IgD-negative memory B cell (primary cell): Measurements from ENCODE around the gene SLC25A21. TPM values are rescaled to one million over a fixed set of nuclear protein-coding genes. Genes with fewer than 3 reads are reported as not detected.
"Not testable (repeated sequence)": the region's sequence is repeated elsewhere in the genome, so short reads cannot be mapped to it uniquely, and the experiment has no call there.

Source experiments
- H3K27ac Mint-ChIP-seq, 3 donors: one replicate each; pipeline ENCODE4 v1.8.0; 2020 to 2022; ENCODE audit warnings: mild to moderate bottlenecking in 3 of 3, mixed read lengths in 3 of 3, moderate library complexity in 1 of 3
- H3K27me3 Mint-ChIP-seq: one replicate; pipeline ENCODE4 v1.8.0; 2021; ENCODE audit warnings: mixed read lengths
- H3K36me3 Mint-ChIP-seq: one replicate; pipeline ENCODE4 v1.8.0; 2020; ENCODE audit warnings: mild to moderate bottlenecking, mixed read lengths
- H3K4me1 Mint-ChIP-seq, 3 donors: one replicate each; pipeline ENCODE4 v1.8.0; 2020 to 2022; ENCODE audit warnings: mixed read lengths in 3 of 3, mild to moderate bottlenecking in 1 of 3
- H3K4me3 Mint-ChIP-seq, 4 donors: one replicate each; pipeline ENCODE4 v1.8.0; 2020 to 2022; ENCODE audit warnings: mild to moderate bottlenecking in 4 of 4, mixed read lengths in 4 of 4, moderate library complexity in 3 of 4
- H3K9me3 Mint-ChIP-seq, 3 donors: one replicate each; pipeline ENCODE4 v1.8.0; 2020 to 2021; ENCODE audit warnings: mixed read lengths in 3 of 3, mild to moderate bottlenecking in 1 of 3
- polyA plus RNA-seq: library from polyadenylated mRNA; unstranded; fragments of 300-500 nt; fragmentation: Illumina TruSeq; gene quantifications from one replicate; pipeline ENCODE4 v1.2.3, GENCODE V29; 2021

The SLC25A21 gene
- polyA plus RNA-seq: not detected

- peaks cover 2% of the 10 kb centered on the region for H3K27me3 Mint-ChIP-seq
- peaks cover 2 to 5% (median 3%) of the 10 kb centered on the region in 3 donors for H3K9me3 Mint-ChIP-seq
- H3K27ac Mint-ChIP-seq: no peak within 1 kb of the TSS
- no peaks in the 10 kb centered on the region for H3K36me3 Mint-ChIP-seq
- no peak within 1 kb of the TSS for H3K4me3 Mint-ChIP-seq
- H3K4me1 Mint-ChIP-seq: peaks cover 0 to 1% (median 0%) of the 10 kb centered on the region in 3 donors
Observed at GRCh38 chr14:37172024-37172869, at the start of gene SLC25A21. TSS of gene SLC25A21 (minus strand) at chr14:37172606.

GRCh38 chr14:37221073-37221472 is 48.7 kb upstream of the SLC25A21 start:
- Mint-ChIP-seq H3K27ac (no peak overlapping the region), H3K36me3 (no peaks in the 10 kb centered on the region), H3K4me3 (no peak overlapping the region), H3K9me3 (peaks cover 5 to 6% (median 5%) of the 10 kb centered on the region in 3 donors), H3K4me1 (no peaks in the 10 kb centered on the region), H3K27me3 (no peaks in the 10 kb centered on the region)

- Mint-ChIP-seq H3K4me3 (no peak overlapping the region), H3K27me3 (no peaks in the 10 kb centered on the region), H3K9me3 (peaks cover 6 to 14% (median 13%) of the 10 kb centered on the region in 3 donors), H3K4me1 (peaks cover 0 to 2% (median 0%) of the 10 kb centered on the region in 3 donors), H3K27ac (no peak overlapping the region), H3K36me3 (no peaks in the 10 kb centered on the region)
Observed at GRCh38 chr14:37215345-37215744, 42.9 kb upstream of the SLC25A21 start.

GRCh38 chr14:37213016-37213415 is 40.6 kb upstream of the SLC25A21 start:
- Mint-ChIP-seq H3K27ac (no peak overlapping the region), H3K36me3 (no peaks in the 10 kb centered on the region), H3K9me3 (peaks cover 6 to 15% (median 13%) of the 10 kb centered on the region in 3 donors), H3K4me1 (peaks cover 0 to 2% (median 0%) of the 10 kb centered on the region in 3 donors), H3K4me3 (no peak overlapping the region), H3K27me3 (no peaks in the 10 kb centered on the region)

DNA sequence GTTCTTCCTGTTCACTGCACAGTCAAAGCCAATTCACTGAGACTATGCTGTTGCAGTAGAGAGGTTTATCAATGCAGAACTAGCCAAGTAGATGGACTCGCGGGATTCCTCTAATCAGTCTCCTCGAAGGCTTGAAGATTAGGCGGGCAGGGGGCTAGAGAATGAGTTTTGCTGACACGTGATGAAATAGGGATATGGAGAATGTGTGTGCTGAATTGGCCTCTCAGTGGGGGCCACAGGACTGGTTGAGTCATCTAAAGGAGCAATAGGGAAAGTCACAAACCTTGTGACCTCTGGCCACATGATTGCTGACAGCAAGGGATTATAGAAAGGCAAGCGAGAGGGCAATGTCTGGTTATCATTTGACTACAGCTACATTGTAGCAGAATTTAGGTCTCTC is 38.0 kb upstream of the SLC25A21 start:
- Mint-ChIP-seq H3K4me3 (no peak overlapping the region), H3K4me1 (peaks cover 0 to 2% (median 0%) of the 10 kb centered on the region in 3 donors), H3K27me3 (no peaks in the 10 kb centered on the region), H3K27ac (no peak overlapping the region), H3K9me3 (peaks cover 10 to 22% (median 18%) of the 10 kb centered on the region in 3 donors), H3K36me3 (no peaks in the 10 kb centered on the region)

- H3K4me1 Mint-ChIP-seq, H3K27me3 Mint-ChIP-seq, H3K27ac Mint-ChIP-seq, H3K36me3 Mint-ChIP-seq, H3K4me3 Mint-ChIP-seq: not testable (repeated sequence)
- peaks cover 14 to 18% (median 16%) of the 10 kb centered on the region in 3 donors for H3K9me3 Mint-ChIP-seq
Observed at GRCh38 chr14:37209617-37210016, 37.2 kb upstream of the SLC25A21 start.

- peaks cover 5 to 15% (median 12%) of the 10 kb centered on the region in 3 donors for H3K9me3 Mint-ChIP-seq
- H3K27ac Mint-ChIP-seq, H3K4me1 Mint-ChIP-seq, H3K4me3 Mint-ChIP-seq, H3K36me3 Mint-ChIP-seq, H3K27me3 Mint-ChIP-seq: not testable (repeated sequence)
Observed at GRCh38 chr14:37205623-37206605, 33.5 kb upstream of the SLC25A21 start.

DNA sequence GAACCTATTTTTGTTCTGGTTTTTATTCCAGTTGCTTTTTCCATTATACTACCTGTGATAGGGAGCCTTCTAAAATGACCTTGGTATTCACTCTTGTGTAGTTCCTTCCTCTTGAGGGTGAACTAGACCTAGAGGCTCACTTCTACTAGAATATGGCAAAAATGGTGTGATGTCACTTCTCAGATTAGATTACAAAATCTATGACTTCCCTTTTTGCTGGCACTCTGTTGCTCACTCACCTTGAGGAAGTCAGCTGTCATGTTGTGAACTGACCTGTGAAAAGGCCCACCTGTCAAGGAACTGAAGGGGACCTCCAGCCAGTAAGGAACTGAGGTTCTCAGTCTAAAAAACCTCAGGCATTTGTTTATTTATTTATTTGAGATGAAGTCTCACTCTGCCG is 31.0 kb upstream of the SLC25A21 start:
- Mint-ChIP-seq H3K4me3 (no peak overlapping the region), H3K36me3 (no peaks in the 10 kb centered on the region), H3K4me1 (no peaks in the 10 kb centered on the region), H3K27me3 (no peaks in the 10 kb centered on the region), H3K27ac (no peak overlapping the region), H3K9me3 (peaks cover 3 to 15% (median 12%) of the 10 kb centered on the region in 3 donors)

DNA sequence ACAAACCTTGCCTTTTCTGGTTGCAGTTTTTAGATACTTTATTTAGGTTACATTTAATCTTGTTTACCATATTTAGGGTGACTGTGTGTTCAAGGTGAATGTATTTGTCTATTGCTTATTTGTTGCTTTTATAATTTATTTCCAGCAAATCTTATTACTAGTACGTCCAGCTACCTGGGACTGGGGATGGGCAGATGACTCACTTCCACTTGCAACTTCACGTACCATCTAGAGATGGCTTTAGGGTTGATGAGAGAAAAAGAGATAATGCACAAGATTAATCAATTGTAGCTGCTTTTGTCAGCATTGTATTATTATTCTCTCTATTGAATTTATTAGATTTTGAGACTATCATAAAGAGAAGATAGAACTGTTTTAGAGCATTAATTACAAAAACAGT is 30.4 kb upstream of the SLC25A21 start:
- Mint-ChIP-seq H3K9me3 (peaks cover 3 to 15% (median 12%) of the 10 kb centered on the region in 3 donors), H3K4me1 (no peaks in the 10 kb centered on the region), H3K36me3 (no peaks in the 10 kb centered on the region), H3K27me3 (no peaks in the 10 kb centered on the region), H3K27ac (peak overlapping the region in 1 of 3 donors; percentile 69), H3K4me3 (no peak overlapping the region)

- no peaks in the 10 kb centered on the region for H3K36me3 Mint-ChIP-seq
- H3K4me3 Mint-ChIP-seq: no peak overlapping the region
- peaks cover 6 to 15% (median 14%) of the 10 kb centered on the region in 3 donors for H3K9me3 Mint-ChIP-seq
- no peak overlapping the region for H3K27ac Mint-ChIP-seq
- no peaks in the 10 kb centered on the region for H3K4me1 Mint-ChIP-seq
- no peaks in the 10 kb centered on the region for H3K27me3 Mint-ChIP-seq
Observed at GRCh38 chr14:37202265-37202664, 29.9 kb upstream of the SLC25A21 start.

DNA sequence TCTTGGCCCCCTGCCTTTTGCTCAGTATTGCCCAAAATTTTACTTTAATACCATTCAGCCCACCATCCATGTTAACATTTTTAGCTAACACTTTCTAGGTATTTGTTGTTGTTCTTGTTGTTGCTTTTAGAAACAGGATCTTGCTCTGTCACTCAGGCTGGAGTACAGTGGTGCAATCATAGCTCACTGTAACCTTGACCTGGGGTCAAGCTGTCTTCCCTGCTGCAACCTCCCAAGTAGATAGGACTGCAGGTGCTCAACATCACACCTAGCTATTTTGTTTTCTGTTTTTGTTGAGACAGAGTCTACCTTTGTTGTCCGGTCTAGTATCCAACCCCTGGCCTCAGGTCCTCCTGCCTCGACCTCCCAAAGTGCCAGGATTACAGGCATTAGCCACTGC is 29.3 kb upstream of the SLC25A21 start:
- Mint-ChIP-seq H3K27me3 (no peaks in the 10 kb centered on the region), H3K9me3 (peaks cover 7 to 10% (median 8%) of the 10 kb centered on the region in 3 donors), H3K4me3 (no peak overlapping the region), H3K27ac (no peak overlapping the region), H3K4me1 (no peaks in the 10 kb centered on the region), H3K36me3 (no peaks in the 10 kb centered on the region)

GRCh38 chr14:37198907-37199306 is 26.5 kb upstream of the SLC25A21 start:
- no peaks in the 10 kb centered on the region for H3K4me1 Mint-ChIP-seq
- no peak overlapping the region for H3K27ac Mint-ChIP-seq
- no peaks in the 10 kb centered on the region for H3K27me3 Mint-ChIP-seq
- H3K4me3 Mint-ChIP-seq: no peak overlapping the region
- no peaks in the 10 kb centered on the region for H3K36me3 Mint-ChIP-seq
- peaks cover 3 to 5% (median 4%) of the 10 kb centered on the region in 3 donors for H3K9me3 Mint-ChIP-seq

DNA sequence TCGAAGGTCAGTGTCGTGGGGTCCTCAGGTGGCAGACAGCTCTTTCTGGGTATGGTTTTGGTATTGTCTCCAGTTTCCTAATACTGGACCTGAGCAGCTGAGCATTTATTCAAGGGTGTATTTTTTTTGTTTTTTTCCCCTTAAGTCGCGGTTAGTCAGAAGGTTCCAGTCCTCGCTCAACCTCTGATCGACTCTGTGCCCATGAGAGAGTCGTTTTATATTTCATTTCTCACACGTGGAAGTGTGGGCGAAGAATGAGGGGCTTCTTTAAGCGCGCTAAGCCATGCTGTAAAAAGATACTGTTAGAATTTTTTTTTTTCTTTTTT is 25.8 kb upstream of the SLC25A21 start:
- no peaks in the 10 kb centered on the region for H3K27me3 Mint-ChIP-seq
- H3K4me3 Mint-ChIP-seq: peak overlapping the region in 2 of 4 donors; percentile 54 to 63
- no peak overlapping the region for H3K27ac Mint-ChIP-seq
- peaks cover 3 to 5% (median 4%) of the 10 kb centered on the region in 3 donors for H3K9me3 Mint-ChIP-seq
- no peaks in the 10 kb centered on the region for H3K4me1 Mint-ChIP-seq
- H3K36me3 Mint-ChIP-seq: no peaks in the 10 kb centered on the region

DNA sequence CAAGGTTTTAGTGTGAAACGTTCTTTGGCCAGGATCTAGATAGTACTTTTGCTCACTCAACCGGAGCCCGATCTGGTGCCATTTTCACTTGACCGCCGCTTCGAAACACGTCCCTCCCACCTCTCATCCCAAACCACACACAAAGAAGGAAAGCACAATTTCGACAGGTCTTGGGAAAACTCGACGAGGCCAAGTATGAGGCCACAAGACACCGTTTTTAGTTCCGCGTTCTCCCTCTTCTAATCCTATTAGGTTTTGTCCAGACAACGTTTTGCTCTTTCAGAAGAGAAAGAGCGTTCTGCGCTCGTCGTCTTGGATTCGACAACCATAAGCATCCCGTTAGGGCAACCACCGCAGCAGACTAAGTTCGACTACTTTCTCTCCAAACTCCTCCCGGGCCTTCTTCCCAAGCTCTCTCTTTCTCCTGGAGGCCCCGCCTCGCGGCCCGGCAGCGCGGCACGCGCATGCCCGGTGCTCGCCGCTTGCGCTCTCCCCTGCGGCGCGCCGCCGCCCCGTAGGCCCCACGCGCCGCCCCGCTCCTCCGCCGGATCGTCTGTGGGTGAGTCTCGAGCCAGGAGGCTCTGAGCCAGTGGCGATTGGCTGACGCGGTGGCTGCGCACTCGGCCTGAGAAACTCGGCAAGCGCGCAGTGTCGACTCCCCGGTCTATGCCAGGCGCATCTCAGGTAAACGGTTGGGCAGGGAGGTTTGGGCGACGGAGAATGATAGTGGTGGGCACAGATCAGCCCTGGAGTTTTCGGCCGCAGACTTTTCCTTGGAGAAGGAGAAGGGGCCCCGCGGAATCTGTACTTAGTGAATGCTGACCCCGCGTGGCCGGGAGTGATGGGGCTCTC is 25.2 kb upstream of the SLC25A21 start, which contains the start of gene MIPOL1:
Gene MIPOL1 (plus strand): TSS at position 517 of the 852 bp plus-strand sequence. CDS start 49,952 bp downstream, outside the sequence.
- Mint-ChIP-seq H3K4me3 (peak within 1 kb of the TSS in 3 of 4 donors; percentile 54 to 81 (median 63)), H3K27ac (no peak within 1 kb of the TSS), H3K4me1 (no peaks in the 10 kb centered on the region), H3K27me3 (no peaks in the 10 kb centered on the region), H3K9me3 (peaks cover under 1 to 5% (median 3%) of the 10 kb centered on the region in 3 donors), H3K36me3 (no peaks in the 10 kb centered on the region)
